Sigmoid colon (tissue), 3 donors: ENCODE data around the gene SLC35F2.

Experiments used
- CTCF ChIP-seq, 4 experiments: fragments of 450-650 bp in 3 of 4; fragments of 200-600 bp in 1 of 4; IDR thresholded peaks; one replicate each; pipeline ENCODE4 v1.5.1; 2016 to 2019; ENCODE audit warnings: antibody characterized with exemption in 4 of 4, mild to moderate bottlenecking in 3 of 4, moderate library complexity in 2 of 4
- POLR2A ChIP-seq, 2 donors: fragments of 450-650 bp; IDR thresholded peaks; one replicate each; pipeline ENCODE4 v1.6.1; 2016; ENCODE audit warnings: antibody characterized with exemption in 2 of 2, mild to moderate bottlenecking in 2 of 2, moderate library complexity in 2 of 2

GRCh38 chr11:107824668-107825369 lies 33.8 kb downstream of the SLC35F2 start:
- no peak for TF ChIP-seq CTCF (IDR thresholded peaks at IDR 0.05)
- TF ChIP-seq POLR2A (IDR thresholded peaks at IDR 0.05) = no peak
